Measurements from ENCODE around the gene ANTXRL. TPM values are rescaled to one million over a fixed set of nuclear protein-coding genes. Genes with fewer than 3 reads are reported as not detected.
"Not testable (repeated sequence)": the region's sequence is repeated elsewhere in the genome, so short reads cannot be mapped to it uniquely, and the experiment has no call there.

ANTXRL gene
- total RNA-seq, 1 experiment from 2014 or later = not detected

GRCh38 chr10:46255801-46256747, 30.7 kb upstream of the ANTXRL start:
- Mint-ChIP-seq H3K4me3 (ENCODE audit: unreplicated experiment) (no peak overlapping the region), H3K36me3 (ENCODE audit: insufficient read depth, unreplicated experiment) (no peaks in the 10 kb centered on the region), H3K27me3 (ENCODE audit: insufficient read depth, unreplicated experiment) (peaks cover 9% of the 10 kb centered on the region), H3K9me3 (ENCODE audit: unreplicated experiment) (no peaks in the 10 kb centered on the region), H3K4me1 (ENCODE audit: insufficient read depth, unreplicated experiment) (peaks cover 5% of the 10 kb centered on the region), H3K27ac (ENCODE audit: low read depth, unreplicated experiment) (no peak overlapping the region)
- TF ChIP-seq CTCF (IDR thresholded peaks at IDR 0.05; ENCODE audit: unreplicated experiment) = peak; percentile 40
- no TSS peak for BruUV-seq (replicated peaks)
- CTCF ChIA-PET = interaction anchor here (0.6 to 3.1 kb wide), 5 partner anchors 8 to 1266 kb away, joined by 3 to 7 read pairs (median 3); no protein-coding TSS in a partner anchor
- POLR2A ChIA-PET = no interaction called here
- peak; percentile 68 for DNase-seq (ENCODE audit: unreplicated experiment)
- intact Hi-C loops (cut with micrococcal nuclease) = no loop called here

DNA sequence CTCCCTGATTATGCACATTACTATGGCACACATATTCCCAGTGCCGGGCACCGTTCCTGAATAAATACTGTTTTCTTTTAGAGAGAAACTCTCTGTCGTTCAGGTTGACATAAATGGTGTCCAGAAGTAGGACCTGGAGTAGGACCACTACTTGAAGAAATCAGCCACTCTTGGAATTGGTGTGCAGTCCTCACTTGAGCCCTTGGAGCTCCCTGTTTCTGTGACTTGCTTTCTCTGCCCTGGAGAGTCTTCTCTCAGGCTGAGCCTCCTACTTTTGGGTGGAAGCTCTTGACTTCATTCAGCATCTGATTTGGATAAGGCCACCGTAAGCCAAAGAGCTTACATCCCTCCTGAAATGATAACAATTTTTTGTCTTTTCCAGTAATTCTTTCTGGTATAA, 29.7 kb upstream of the ANTXRL start:
- ChIA-PET CTCF (interaction anchor here (1.0 kb wide), 1 partner anchor 9 kb away, joined by 3 read pairs; no protein-coding TSS in a partner anchor), POLR2A (no interaction called here)
- Mint-ChIP-seq H3K27ac (ENCODE audit: low read depth, unreplicated experiment) (no peak overlapping the region), H3K27me3 (ENCODE audit: insufficient read depth, unreplicated experiment) (peaks cover 9% of the 10 kb centered on the region), H3K4me3 (ENCODE audit: unreplicated experiment) (no peak overlapping the region), H3K4me1 (ENCODE audit: insufficient read depth, unreplicated experiment) (peaks cover 5% of the 10 kb centered on the region), H3K36me3 (ENCODE audit: insufficient read depth, unreplicated experiment) (no peaks in the 10 kb centered on the region), H3K9me3 (ENCODE audit: unreplicated experiment) (no peaks in the 10 kb centered on the region)
- no TSS peak for BruUV-seq (replicated peaks)
- TF ChIP-seq CTCF (IDR thresholded peaks at IDR 0.05; ENCODE audit: unreplicated experiment) = no peak
- intact Hi-C loops (cut with micrococcal nuclease) = no loop called here
- DNase-seq (ENCODE audit: unreplicated experiment) = no peak

DNA sequence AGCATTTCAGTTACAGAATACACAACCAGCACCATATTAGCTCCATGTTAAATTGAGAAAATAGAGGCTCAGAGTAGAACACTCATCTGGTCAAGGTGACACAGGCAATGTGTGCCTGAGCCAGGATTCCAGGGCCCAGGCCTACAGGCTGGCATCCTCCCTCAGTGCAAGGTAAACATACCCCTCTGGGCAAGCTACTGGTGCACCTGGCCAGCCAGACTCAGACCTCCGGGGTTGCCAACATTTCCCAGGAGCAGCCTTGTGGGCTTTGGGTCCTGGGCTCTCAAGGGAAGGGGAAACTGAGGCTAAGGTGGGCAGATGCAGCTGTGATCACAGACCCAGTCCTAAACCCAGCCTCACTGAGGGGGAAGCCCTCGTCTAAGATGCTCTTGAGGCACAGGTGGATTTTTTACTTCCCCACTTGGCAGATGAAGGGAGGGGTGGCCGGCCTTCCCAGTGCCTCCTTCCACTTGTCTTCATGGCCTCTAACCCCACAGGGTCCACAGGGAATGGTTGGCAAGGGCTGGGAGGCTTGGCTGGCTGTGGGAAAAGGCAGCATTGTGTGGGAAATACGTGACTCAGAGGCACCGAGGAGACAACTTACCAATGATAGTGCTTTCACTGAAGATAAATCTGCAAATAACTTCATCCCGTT, 23.8 kb upstream of the ANTXRL start:
- H3K9me3 Mint-ChIP-seq (ENCODE audit: unreplicated experiment); intact Hi-C loops (cut with micrococcal nuclease); H3K4me1 Mint-ChIP-seq (ENCODE audit: insufficient read depth, unreplicated experiment); H3K27me3 Mint-ChIP-seq (ENCODE audit: insufficient read depth, unreplicated experiment); H3K4me3 Mint-ChIP-seq (ENCODE audit: unreplicated experiment); H3K36me3 Mint-ChIP-seq (ENCODE audit: insufficient read depth, unreplicated experiment); DNase-seq (ENCODE audit: unreplicated experiment); BruUV-seq (replicated peaks); POLR2A ChIA-PET; H3K27ac Mint-ChIP-seq (ENCODE audit: low read depth, unreplicated experiment): not testable (repeated sequence)
- CTCF ChIA-PET = interaction anchor here (0.9 to 2.0 kb wide), 2 partner anchors 8 to 34 kb away, joined by 3 to 7 read pairs; no protein-coding TSS in a partner anchor

DNA sequence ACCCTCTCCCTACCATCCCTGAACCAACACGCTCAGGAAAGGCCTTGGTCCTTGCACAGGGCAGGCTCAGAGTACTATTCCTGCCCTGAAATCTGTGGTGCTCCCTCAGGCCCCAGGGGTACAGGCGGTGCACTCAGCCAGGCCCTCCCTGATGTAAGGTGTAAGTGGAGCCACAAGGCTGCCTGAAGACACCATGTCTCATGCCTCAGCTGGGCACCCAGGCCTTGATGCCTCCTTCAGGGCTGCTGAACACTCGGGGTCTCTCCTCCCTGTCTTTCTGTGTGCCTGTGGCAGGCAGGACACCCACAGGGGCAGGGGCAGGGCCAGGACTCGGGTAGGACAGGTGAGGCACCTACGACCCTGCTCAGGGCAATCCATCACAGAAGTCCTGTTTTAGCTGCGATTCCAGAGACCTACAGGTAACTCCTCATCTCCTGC, 22.9 kb upstream of the ANTXRL start:
- BruUV-seq (replicated peaks) = no TSS peak
- Mint-ChIP-seq H3K4me3 (ENCODE audit: unreplicated experiment) (no peak overlapping the region), H3K9me3 (ENCODE audit: unreplicated experiment) (no peaks in the 10 kb centered on the region), H3K4me1 (ENCODE audit: insufficient read depth, unreplicated experiment) (no peaks in the 10 kb centered on the region), H3K36me3 (ENCODE audit: insufficient read depth, unreplicated experiment) (no peaks in the 10 kb centered on the region), H3K27ac (ENCODE audit: low read depth, unreplicated experiment) (no peak overlapping the region), H3K27me3 (ENCODE audit: insufficient read depth, unreplicated experiment) (peaks cover 3% of the 10 kb centered on the region)
- ChIA-PET CTCF (interaction anchor here (0.9 to 2.0 kb wide), 2 partner anchors 9 to 35 kb away, joined by 3 to 7 read pairs; no protein-coding TSS in a partner anchor), POLR2A (no interaction called here)
- intact Hi-C loops (cut with micrococcal nuclease) = no loop called here
- no peak for DNase-seq (ENCODE audit: unreplicated experiment)
- TF ChIP-seq CTCF (IDR thresholded peaks at IDR 0.05; ENCODE audit: unreplicated experiment) = no peak

Measured in MCF 10A (cell line).